CD4-positive, alpha-beta T cell treated with Interleukin-6 at 100 ng/mL for 8 hours (primary cell): ENCODE data around the gene NSD2.
"Not testable (repeated sequence)": the region's sequence is repeated elsewhere in the genome, so short reads cannot be mapped to it uniquely, and the experiment has no call there.

Source experiments
- DNase-seq: peaks from one replicate; pipeline ENCODE4 v3.0.0-alpha.2; 2020; ENCODE audit warnings: mixed read lengths, low spot score

The NSD2 gene

GRCh38 chr4:1870578-1871443 is at the start of gene NSD2:
TSS of gene NSD2 (plus strand) at chr4:1871393. CDS start at chr4:1900655, 29,262 bp downstream.
- DNase-seq: peak; percentile 80

- DNase-seq: no peak
These were observed 49.3 kb upstream of the NSD2 start for GRCh38 chr4:1821679-1822567.

- no peak for DNase-seq
These were observed 48.3 kb upstream of the NSD2 start for GRCh38 chr4:1822568-1823544.

GRCh38 chr4:1823545-1823932 is 47.7 kb upstream of the NSD2 start:
- DNase-seq: no peak

- DNase-seq: no peak
These were observed 46.4 kb upstream of the NSD2 start for GRCh38 chr4:1824746-1825145.

GRCh38 chr4:1825326-1825725 is 45.9 kb upstream of the NSD2 start:
- DNase-seq: no peak

- DNase-seq: no peak
These were observed 44.5 kb upstream of the NSD2 start for GRCh38 chr4:1826531-1827350.

GRCh38 chr4:1830234-1830633 is 41.0 kb upstream of the NSD2 start:
- no peak for DNase-seq

- no peak for DNase-seq
These were observed 40.5 kb upstream of the NSD2 start for GRCh38 chr4:1830642-1831228.

GRCh38 chr4:1831331-1831730 is 39.9 kb upstream of the NSD2 start:
- DNase-seq: no peak

GRCh38 chr4:1832690-1833089 is 38.5 kb upstream of the NSD2 start:
- no peak for DNase-seq

- no peak for DNase-seq
These were observed 37.7 kb upstream of the NSD2 start for GRCh38 chr4:1833307-1834046.

GRCh38 chr4:1834047-1834775 is 37.0 kb upstream of the NSD2 start:
- no peak for DNase-seq

GRCh38 chr4:1835836-1836235 is 35.4 kb upstream of the NSD2 start:
- DNase-seq: not testable (repeated sequence)

- no peak for DNase-seq
These were observed 34.5 kb upstream of the NSD2 start for GRCh38 chr4:1836650-1837049.

GRCh38 chr4:1837069-1837468 is 34.1 kb upstream of the NSD2 start:
- DNase-seq: no peak

GRCh38 chr4:1839282-1839681 is 31.9 kb upstream of the NSD2 start:
- DNase-seq: no peak

GRCh38 chr4:1841201-1841886 is 29.8 kb upstream of the NSD2 start:
- DNase-seq: no peak

- no peak for DNase-seq
These were observed 29.3 kb upstream of the NSD2 start for GRCh38 chr4:1841887-1842210.
